K562 treated with DMSO at 1 percent for 48 hours (cell line): Measurements from ENCODE around the gene RAB4B. TPM values are rescaled to one million over a fixed set of nuclear protein-coding genes. Genes with fewer than 3 reads are reported as not detected.

Experiments used
- total RNA-seq: library from RNA; unstranded; fragments of 300-600 nt; gene quantifications from 2 replicates; pipeline ENCODE4 v1.2.3, GENCODE V29; 2022; ENCODE audit warnings: low replicate concordance; ENCODE audit errors: extremely low read depth

The RAB4B gene, protein sequence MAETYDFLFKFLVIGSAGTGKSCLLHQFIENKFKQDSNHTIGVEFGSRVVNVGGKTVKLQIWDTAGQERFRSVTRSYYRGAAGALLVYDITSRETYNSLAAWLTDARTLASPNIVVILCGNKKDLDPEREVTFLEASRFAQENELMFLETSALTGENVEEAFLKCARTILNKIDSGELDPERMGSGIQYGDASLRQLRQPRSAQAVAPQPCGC
- not detected in 2 replicates for total RNA-seq

DNA sequence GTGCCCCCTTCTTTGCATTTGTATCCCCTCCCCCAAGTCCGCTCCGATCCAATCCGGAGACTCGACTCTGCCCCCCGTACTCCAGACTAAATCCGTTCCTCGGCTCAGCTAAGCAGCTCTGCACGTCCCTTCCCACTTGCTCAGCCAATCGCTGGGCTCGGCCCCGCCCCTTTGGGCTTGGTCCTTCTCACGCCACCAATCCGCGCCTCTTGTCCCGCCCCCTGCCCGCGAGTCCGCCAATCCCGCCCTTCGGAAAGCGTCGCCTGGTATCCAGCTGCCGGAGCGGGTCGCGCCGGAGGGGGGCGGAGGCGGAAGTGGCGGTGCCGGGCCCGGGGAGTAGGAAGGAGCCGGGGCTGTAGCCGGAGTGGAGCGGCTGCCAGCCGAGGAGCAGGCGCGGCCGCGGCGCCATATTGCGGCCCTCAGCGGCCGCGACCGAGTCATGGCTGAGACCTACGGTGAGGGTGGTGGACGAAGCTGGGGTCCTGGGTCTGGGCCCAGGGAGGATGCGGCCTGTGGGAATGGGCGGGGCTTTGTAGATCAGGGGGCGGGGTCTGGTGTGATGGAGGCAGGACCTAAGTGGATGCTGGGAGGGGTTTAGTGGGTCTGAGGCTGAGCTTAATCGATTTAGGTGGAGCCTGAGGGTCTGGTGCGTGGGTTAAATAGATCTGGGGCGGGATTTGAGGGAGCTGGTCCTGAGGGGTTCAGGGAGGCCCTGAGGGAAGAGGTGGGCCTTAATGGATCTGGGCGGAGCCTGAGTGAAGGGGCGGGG, at the start of gene RAB4B:
TSS of gene RAB4B (plus strand) at position 311 of the 769 bp plus-strand sequence. CDS start at position 440, 129 bp downstream.

DNA sequence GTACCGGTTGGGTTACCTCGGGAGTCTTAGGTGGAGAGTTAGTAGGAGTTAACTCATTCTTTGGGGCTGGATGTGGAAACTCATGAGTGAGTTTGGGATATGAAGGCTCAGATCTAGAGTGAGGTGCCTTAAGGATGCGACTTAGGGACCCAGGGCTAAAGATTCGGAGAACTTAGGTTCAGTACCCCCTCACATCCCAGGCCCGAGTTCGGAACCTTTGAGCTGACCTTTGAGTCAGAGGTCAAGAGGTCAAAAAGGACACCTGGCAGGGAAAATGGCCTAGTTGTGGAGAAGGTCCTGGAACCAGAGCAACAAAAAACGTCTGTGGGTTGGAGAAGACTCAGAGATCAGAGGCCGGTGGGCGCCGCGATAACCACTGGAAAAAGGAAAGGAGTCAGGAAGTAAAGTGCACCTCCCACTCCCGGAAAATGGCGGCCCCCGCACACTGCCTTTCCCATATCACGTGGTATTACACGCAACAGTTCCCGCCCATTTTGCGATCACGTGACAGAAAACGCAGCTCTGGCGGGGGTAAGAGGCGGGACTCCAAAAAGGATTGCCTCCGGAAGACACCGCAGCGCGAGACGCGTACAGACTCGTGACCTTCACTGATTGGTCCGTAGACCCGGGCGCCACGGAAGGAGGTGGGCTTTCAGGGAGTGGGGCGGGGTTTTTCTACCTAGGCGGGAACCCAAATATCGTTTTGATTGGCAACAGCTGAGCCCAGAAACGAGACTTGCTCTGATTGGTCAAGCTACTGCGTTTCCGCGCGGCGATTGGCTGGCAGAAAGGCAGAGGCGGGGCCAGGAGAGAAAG, 27.8 kb upstream of the RAB4B start, which contains the start of gene ACTMAP:
TSS of gene ACTMAP (minus strand) at position 420 of the 816 bp plus-strand sequence. CDS start 674 bp downstream, outside the sequence.

DNA sequence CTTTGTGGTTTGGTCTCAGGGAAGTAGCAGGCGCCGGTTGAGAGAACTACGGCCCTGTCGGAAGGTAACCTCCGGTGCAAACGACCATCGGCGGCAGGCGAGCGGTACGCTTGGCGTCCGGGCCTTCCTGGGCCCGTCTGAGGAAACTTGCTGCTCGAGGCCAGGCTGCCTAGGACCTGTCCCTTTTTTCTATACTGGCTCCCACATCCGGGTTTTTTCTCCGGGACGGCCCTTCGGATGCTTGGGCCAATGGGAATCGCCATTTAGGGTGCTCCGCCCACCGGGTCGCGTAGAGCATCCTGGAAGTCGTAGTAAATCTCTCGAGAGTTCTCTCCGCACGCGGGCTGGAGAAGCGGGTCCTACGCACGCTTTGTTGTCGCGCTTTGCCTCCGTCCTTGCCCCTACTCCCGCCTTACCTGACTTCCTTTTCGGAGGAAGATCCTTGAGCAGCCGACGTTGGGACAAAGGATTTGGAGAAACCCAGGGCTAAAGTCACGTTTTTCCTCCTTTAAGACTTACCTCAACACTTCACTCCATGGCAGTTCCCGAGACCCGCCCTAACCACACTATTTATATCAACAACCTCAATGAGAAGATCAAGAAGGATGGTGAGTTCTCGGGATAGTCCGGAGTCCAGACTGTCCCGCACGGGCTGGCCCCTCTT, 27.0 kb upstream of the RAB4B start, which contains the start of gene SNRPA:
TSS of gene SNRPA (plus strand) at position 330 of the 664 bp plus-strand sequence. CDS start at position 536, 206 bp downstream.

DNA sequence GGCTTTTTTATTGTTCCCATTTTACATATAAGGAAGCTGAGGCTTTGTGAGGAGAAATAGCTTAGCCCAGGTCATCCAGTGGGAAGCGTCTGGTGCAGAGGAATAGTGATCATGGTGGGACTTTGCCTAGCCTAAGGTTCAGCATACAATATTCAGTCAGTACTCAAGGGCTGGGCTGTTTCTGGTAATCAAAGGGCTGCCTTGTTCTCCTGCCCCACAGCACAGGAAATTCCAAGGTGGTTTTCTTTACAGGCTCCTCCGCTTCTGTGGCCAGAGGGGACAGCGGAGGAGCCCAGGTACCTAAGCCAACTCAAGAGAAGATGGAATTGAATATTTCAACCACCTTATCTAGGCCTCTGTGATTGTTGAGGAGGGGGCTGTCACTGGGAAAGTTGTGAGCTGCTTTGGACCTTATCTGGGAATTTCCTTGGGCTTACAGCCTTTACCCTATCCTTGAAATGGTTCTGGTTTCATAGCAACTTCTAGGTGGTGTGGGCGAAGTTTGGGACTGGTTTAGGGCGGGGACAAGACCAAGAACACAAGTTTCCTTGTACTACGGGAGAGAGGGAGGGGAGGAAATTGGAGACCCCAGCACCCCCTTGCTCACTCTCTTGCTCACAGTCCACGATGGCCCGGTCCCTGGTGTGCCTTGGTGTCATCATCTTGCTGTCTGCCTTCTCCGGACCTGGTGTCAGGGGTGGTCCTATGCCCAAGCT, 3.0 kb upstream of the RAB4B start, which contains the start of gene MIA:
TSS of gene MIA (plus strand) at position 606 of the 716 bp plus-strand sequence. CDS start at position 628, 22 bp downstream.

DNA sequence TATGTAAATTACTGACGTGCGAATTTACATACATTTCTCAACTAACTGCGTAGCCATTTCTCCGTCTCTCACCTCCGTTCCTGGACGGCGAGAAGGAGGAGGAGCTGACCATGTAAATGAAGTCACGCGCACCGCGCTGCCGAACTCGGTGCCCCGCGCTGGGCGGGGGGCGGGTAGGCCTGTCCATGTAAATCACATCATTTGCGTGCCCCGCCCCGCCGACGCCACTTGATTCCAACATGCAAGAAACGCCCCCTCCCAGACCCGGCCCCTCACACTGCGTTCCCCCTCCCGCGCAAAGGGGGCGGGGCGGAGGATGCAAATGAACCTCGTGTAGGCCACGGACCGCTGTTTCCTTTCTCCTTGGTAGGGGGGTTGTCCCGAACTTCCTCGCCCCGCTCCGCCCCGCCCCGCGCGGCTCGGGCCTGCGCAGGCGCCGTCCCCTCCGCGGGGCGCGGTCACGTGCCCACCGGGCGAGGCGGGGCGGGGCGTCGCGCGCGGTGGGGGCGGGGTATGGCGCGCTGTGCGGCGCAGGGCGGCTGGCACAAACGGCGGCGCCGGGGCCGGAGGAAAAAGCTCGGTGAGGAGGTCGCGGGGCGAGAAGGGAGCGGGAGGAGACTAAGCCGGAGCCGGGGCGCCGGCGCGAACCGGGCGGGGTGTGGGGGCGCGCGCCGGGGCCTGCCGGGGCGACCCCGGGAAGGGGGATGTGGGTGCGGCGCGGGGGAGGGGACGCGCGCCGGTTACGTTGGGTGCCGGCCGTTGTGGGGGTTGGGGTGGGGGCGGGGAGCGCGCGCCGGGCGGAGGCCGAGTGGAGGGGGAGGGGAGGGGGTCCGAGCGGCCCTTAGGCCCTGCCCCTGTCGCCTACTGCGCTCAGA, 20.9 kb downstream of the RAB4B start, which contains the start of gene EGLN2:
TSS of gene EGLN2 (plus strand) at position 509 of the 875 bp plus-strand sequence. CDS start 1,382 bp downstream, outside the sequence.

Other genes starting within 250 kb of the RAB4B start
- not detected in 2 replicates for gene SHKBP1, start 201.4 kb upstream of the RAB4B start, total RNA-seq
- gene LTBP4, start 176.9 kb upstream of the RAB4B start, total RNA-seq = not detected in 2 replicates
- gene NUMBL, start 87.6 kb upstream of the RAB4B start, total RNA-seq = not detected in 2 replicates
- not detected in 2 replicates for gene COQ8B, start 61.4 kb upstream of the RAB4B start, total RNA-seq
- gene ITPKC, start 61.1 kb upstream of the RAB4B start, total RNA-seq = not detected in 2 replicates
- not detected in 2 replicates for gene ACTMAP, start 27.8 kb upstream of the RAB4B start, total RNA-seq
- gene SNRPA, start 27.0 kb upstream of the RAB4B start, total RNA-seq = not detected in 2 replicates
- gene MIA, start 2.7 kb upstream of the RAB4B start, total RNA-seq = not detected in 2 replicates
- gene EGLN2, start 20.9 kb downstream of the RAB4B start, total RNA-seq = not detected in 2 replicates
- not detected in 2 replicates for gene CYP2A6, start 72.2 kb downstream of the RAB4B start, total RNA-seq
- gene CYP2A7, start 104.0 kb downstream of the RAB4B start, total RNA-seq = not detected in 2 replicates
- not detected in 2 replicates for gene CYP2B6, start 213.0 kb downstream of the RAB4B start, total RNA-seq